GM19043 (cell line): ENCODE data around the gene CALU.
A peak's percentile ranks its signal among the peaks of the same experiment; 100 is the strongest.

Experiments
- ATAC-seq: cut with Tn5 transposase; IDR thresholded peaks from one replicate; pipeline ENCODE4 v1.9.1; 2021; ENCODE audit warnings: low read depth; ENCODE audit not compliant: unreplicated experiment

Gene CALU

GRCh38 chr7:128739048-128739962, at the start of gene CALU:
Gene CALU (plus strand): TSS chr7:128739359. CDS start chr7:128748584, 9,225 bp downstream.
- peak; percentile 99 for ATAC-seq

GRCh38 chr7:128691227-128691626, 47.9 kb upstream of the CALU start:
- ATAC-seq = no peak

GRCh38 chr7:128692623-128693270, 46.4 kb upstream of the CALU start:
- no peak for ATAC-seq

GRCh38 chr7:128693373-128694015, 45.7 kb upstream of the CALU start:
- ATAC-seq = no peak

- no peak for ATAC-seq
Measured at GRCh38 chr7:128694738-128695137, 44.4 kb upstream of the CALU start.

GRCh38 chr7:128697302-128697905, 41.8 kb upstream of the CALU start:
- no peak for ATAC-seq

- ATAC-seq = no peak
Measured at GRCh38 chr7:128699196-128699712, 39.9 kb upstream of the CALU start.

- ATAC-seq = no peak
Measured at GRCh38 chr7:128699895-128700294, 39.3 kb upstream of the CALU start.

GRCh38 chr7:128701062-128701785, 37.9 kb upstream of the CALU start:
- no peak for ATAC-seq

GRCh38 chr7:128703609-128704241, 35.4 kb upstream of the CALU start:
- ATAC-seq = no peak

- ATAC-seq = no peak
Measured at GRCh38 chr7:128705891-128706333, 33.2 kb upstream of the CALU start.

- no peak for ATAC-seq
Measured at GRCh38 chr7:128707752-128708151, 31.4 kb upstream of the CALU start.

- no peak for ATAC-seq
Measured at GRCh38 chr7:128708235-128708634, 30.9 kb upstream of the CALU start.

GRCh38 chr7:128708824-128709223, 30.3 kb upstream of the CALU start:
- no peak for ATAC-seq

GRCh38 chr7:128710481-128710880, 28.7 kb upstream of the CALU start:
- no peak for ATAC-seq

GRCh38 chr7:128713794-128714193, 25.4 kb upstream of the CALU start:
- ATAC-seq = no peak

GRCh38 chr7:128714701-128715495, 24.3 kb upstream of the CALU start:
- ATAC-seq = no peak

GRCh38 chr7:128718967-128719642, 20.1 kb upstream of the CALU start:
- no peak for ATAC-seq
